Endometrial microvascular endothelial cells (primary cell): Measurements from ENCODE around the gene LYPD5. TPM values are rescaled to one million over a fixed set of nuclear protein-coding genes. Genes with fewer than 3 reads are reported as not detected.
"Not testable (repeated sequence)": the region's sequence is repeated elsewhere in the genome, so short reads cannot be mapped to it uniquely, and the experiment has no call there.

Experiments used
- in situ Hi-C: cut with HindIII; loops from 2 replicates; pipeline ENCODE4 v1.10.0; 2017; ENCODE audit warnings: low sequenced_read_pairs, low pct_unique_long_range_greater_than_20kb; ENCODE audit errors: inconsistent ontology term
- total RNA-seq: library from RNA; depleted of rRNA; stranded (reverse); fragments of >200 nt; gene quantifications from one replicate; pipeline ENCODE4 v1.2.3, GENCODE V29; 2015; ENCODE audit errors: inconsistent ontology term

LYPD5 gene
- 0.09 TPM for total RNA-seq

DNA sequence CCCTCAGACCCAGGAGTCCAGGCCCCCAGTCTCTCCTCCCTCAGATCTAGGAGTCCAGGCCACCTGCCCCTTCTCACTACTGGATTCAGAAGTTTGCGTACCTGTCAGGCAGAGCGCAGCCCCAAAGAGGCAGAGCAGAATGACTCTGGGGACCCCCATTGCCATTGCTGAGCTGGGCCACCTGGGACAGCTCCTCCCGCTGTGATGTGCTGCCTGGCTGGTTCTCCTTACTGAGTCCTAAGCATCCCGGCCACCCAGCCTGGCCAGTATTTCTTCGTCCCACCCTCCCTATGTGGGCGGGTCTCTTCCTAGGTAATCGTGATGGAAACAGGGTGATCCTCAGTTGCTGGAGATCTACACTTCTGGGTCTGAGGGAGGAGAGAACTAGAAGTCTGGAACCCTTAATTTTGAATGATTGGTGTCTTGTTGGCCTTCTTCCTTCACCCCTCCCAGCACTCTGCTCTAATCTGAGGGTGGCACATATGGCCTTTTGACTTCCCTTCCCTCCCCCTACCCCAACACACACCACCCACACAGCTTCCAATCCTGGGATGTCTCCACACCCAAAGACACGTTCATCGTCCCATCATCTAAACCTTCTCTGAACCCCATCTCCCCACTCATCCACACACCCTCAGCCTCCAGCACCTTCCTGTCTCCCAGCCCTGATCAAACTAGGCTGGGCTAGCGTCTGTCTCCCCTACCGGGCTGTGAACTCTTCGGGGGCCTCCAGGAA is at the start of gene LYPD5:
Gene LYPD5, minus strand, starts transcription at position 232 of the 736 bp plus-strand sequence. Its CDS starts 67 bp downstream, at position 165.
- in situ Hi-C loops: no loop called here

DNA sequence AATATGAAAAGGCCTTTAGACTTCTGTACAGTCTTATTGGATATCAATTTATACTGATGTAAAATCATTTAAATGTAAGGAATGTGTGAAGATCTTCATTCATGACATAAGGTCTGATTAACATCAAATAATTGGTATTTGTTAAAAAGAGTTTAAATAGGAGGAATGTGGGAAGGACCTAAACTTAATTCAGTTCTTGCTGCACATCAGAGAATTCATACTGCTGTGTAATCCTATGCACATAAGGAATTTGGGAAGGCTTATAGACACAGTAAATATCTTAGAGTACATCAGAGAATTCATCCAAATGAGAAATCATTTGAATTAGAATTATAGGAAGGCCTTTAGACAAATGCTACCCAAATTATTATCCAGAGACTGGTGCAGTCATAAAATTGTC is 46.6 kb upstream of the LYPD5 start:
- in situ Hi-C loops: no loop called here

GRCh38 chr19:43847884-43848283 is 45.6 kb upstream of the LYPD5 start:
- in situ Hi-C loops: no loop called here

- in situ Hi-C loops: no loop called here
Observed at GRCh38 chr19:43847246-43847645, 45.0 kb upstream of the LYPD5 start.

DNA sequence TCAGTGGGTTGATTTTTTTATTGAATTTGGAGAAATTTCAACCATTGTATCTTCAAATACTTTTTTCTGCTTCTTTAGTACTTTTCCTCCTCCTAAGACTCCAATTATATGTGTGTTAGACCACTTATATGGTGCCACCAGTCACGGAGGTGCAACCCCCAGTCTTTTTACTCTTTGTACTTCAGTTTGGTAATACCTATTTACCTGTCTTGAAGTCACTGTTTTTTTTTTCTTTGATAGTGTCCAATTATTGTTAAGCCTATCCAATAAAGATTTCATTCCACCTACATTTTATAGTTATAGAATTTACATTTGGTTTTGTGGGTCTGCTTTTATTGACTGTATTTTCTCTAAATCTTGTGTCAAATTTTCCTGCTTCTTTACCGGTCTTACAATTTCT is 39.8 kb upstream of the LYPD5 start:
- in situ Hi-C loops: no loop called here

DNA sequence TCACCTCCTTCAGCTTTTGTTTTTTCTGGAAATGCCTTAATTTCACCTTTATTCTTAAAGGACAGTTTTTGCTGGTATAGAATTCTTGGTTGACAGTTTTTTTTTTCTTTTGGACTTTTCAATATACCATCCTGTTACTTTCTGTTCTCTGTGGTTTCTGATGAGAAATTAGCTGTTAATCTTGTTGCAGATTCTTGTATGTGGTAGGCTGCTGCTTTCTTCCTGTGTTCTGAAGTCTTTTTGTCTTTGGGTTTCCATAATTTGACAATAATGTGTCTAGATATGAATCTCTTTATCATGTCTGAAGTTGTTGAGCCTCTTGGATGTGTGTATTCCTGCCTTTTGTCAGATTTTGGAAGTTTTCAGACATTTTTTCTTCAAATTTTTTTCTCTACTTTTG is 36.9 kb upstream of the LYPD5 start:
- in situ Hi-C loops: no loop called here

GRCh38 chr19:43826787-43827754 is 24.8 kb upstream of the LYPD5 start, which contains the start of gene ZNF283:
Gene ZNF283, plus strand, starts transcription at chr19:43827321. Its CDS starts 6,184 bp downstream, at chr19:43833505.
- in situ Hi-C loops: no loop called here

- in situ Hi-C loops: not testable (repeated sequence)
Observed at GRCh38 chr19:43824572-43824971, 22.3 kb upstream of the LYPD5 start.

- in situ Hi-C loops: not testable (repeated sequence)
Observed at GRCh38 chr19:43823856-43824255, 21.6 kb upstream of the LYPD5 start.

GRCh38 chr19:43820884-43821215 is 18.6 kb upstream of the LYPD5 start:
- in situ Hi-C loops: no loop called here

- in situ Hi-C loops: no loop called here
Observed at GRCh38 chr19:43820098-43820883, 18.0 kb upstream of the LYPD5 start.

GRCh38 chr19:43818500-43818899 is 16.3 kb upstream of the LYPD5 start:
- in situ Hi-C loops: no loop called here

GRCh38 chr19:43817454-43817853 is 15.2 kb upstream of the LYPD5 start:
- in situ Hi-C loops: not testable (repeated sequence)

GRCh38 chr19:43814663-43815352 is 12.6 kb upstream of the LYPD5 start:
- in situ Hi-C loops: no loop called here

DNA sequence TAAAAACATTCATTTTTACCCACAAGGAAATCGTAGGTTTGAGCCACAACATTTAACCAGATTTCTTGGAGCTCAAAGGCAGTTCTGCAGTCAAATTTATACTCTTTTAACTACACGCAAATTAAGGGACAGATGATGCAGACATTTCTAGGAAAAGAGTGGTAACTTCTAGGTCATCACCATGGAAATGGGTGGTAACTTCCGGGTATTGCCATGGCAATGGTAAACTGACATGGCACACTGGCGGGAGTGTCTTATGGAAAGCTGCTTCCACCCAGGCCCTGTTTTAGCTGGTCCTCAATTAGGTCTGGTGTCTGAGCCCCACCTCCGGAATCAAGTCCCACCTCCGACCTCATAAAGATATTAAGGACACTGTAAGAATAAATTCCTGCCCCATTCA is 10.4 kb upstream of the LYPD5 start:
- in situ Hi-C loops: no loop called here

- in situ Hi-C loops: no loop called here
Observed at GRCh38 chr19:43812259-43812658, 10.0 kb upstream of the LYPD5 start.

DNA sequence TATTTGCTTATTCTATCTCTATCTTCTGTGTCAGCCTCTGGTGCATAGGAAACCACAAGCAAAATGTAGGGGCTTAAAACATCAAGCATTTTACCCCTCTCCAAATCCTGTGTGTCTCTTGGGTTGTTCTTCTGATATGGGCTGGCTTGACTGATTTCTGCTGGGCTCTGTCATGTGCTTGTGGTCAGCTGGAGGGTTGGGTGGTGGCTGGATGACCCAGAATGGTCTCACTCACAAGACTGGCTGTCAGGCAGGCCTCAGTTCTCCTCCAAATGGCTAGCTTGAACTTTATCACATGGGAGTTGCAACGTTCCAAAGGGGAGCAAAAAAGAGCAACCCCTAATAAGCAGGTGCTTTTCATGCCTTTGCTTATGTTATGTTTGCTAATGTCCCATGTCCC is 9.6 kb upstream of the LYPD5 start:
- in situ Hi-C loops: no loop called here

- in situ Hi-C loops: no loop called here
Observed at GRCh38 chr19:43809762-43810696, 7.8 kb upstream of the LYPD5 start.
